IMR-90 (cell line): ENCODE data around the gene BMX. TPM values are rescaled to one million over a fixed set of nuclear protein-coding genes. Genes with fewer than 3 reads are reported as not detected.

Source experiments
- ATAC-seq: fragments of 200-7000 bp; cut with Tn5 transposase; 2 replicates; pipeline ENCODE4 v1.9.1; 2020; ENCODE audit warnings: low read depth, mild to moderate bottlenecking, moderate library complexity
- BruUV-seq: library from RNA; stranded (reverse); fragments of 400-500 nt; replicated peaks from 2 replicates; lab custom pipeline; 2021; lab: Mats Ljungman, UMichigan
- CTCF ChIA-PET: fragments of 300-600 bp; formaldehyde crosslinking; extraction: SDS; loops from one replicate; lab custom pipeline; 2021; ENCODE audit warnings: antibody characterized with exemption; lab: Yijun Ruan, JAX
- POLR2A ChIA-PET: fragments of 300-600 bp; sonication (Branson Sonifier 250); formaldehyde crosslinking; loops from one replicate; lab custom pipeline; 2022; ENCODE audit warnings: antibody characterized with exemption; ENCODE audit not compliant: unreplicated experiment; lab: Charles Lee
- DNase-seq: peaks from one replicate; pipeline ENCODE4 v3.0.0; 2013
- H2AFZ ChIP-seq: replicated peaks from 2 replicates; pipeline ENCODE3; 2013; ENCODE audit warnings: low read length, mild to moderate bottlenecking; ENCODE audit not compliant: poor library complexity
- H2AK5ac ChIP-seq: 2 replicates; pipeline ENCODE4 v1.6.1; 2013; ENCODE audit warnings: low read depth, low read length, inconsistent platforms
- H2AK9ac ChIP-seq: replicated peaks from 2 replicates; pipeline ENCODE3; 2013; ENCODE audit warnings: mild to moderate bottlenecking, low read depth, low read length, moderate library complexity; ENCODE audit not compliant: poor library complexity
- H2BK120ac ChIP-seq: 2 replicates; pipeline ENCODE4 v1.6.1; 2013; ENCODE audit warnings: low read depth, low read length, inconsistent platforms
- H2BK15ac ChIP-seq: 3 replicates; pipeline ENCODE4 v1.6.1; 2013; ENCODE audit warnings: low read depth, low read length, inconsistent platforms
- H2BK20ac ChIP-seq: 2 replicates; pipeline ENCODE4 v1.6.1; 2013; ENCODE audit warnings: low read depth, mild to moderate bottlenecking, inconsistent platforms, low read length, moderate library complexity
- H2BK5ac ChIP-seq: 2 replicates; pipeline ENCODE4 v1.6.1; 2013; ENCODE audit warnings: mild to moderate bottlenecking, low read depth, low read length, inconsistent platforms; ENCODE audit not compliant: poor library complexity, severe bottlenecking
- H3K14ac ChIP-seq: replicated peaks from 2 replicates; pipeline ENCODE4 v1.6.1; 2013; ENCODE audit warnings: low read depth, low read length, inconsistent platforms
- H3K18ac ChIP-seq: 2 replicates; pipeline ENCODE4 v1.6.1; 2013; ENCODE audit warnings: low read depth, low read length, control low read depth
- H3K23ac ChIP-seq: 2 replicates; pipeline ENCODE4 v1.6.1; 2013; ENCODE audit warnings: low read depth, low read length, inconsistent platforms
- H3K27ac ChIP-seq: 2 replicates; pipeline ENCODE4 v1.5.1; 2013; ENCODE audit warnings: mild to moderate bottlenecking, control low read depth, low read length; ENCODE audit not compliant: insufficient read depth
- H3K27me3 ChIP-seq: 2 replicates; pipeline ENCODE4 v1.6.1; 2013; ENCODE audit warnings: low read length; ENCODE audit not compliant: control insufficient read depth, insufficient read depth
- H3K36me3 ChIP-seq: 2 replicates; pipeline ENCODE4 v1.6.1; 2013; ENCODE audit warnings: low read length, mixed read lengths; ENCODE audit not compliant: control insufficient read depth, insufficient read depth
- H3K4ac ChIP-seq: 2 replicates; pipeline ENCODE4 v1.6.1; 2013; ENCODE audit warnings: low read depth, low read length, inconsistent platforms
- H3K4me1 ChIP-seq: 2 replicates; pipeline ENCODE4 v1.6.1; 2013; ENCODE audit warnings: low read length, mixed read lengths; ENCODE audit not compliant: control insufficient read depth, insufficient read depth
- H3K4me2 ChIP-seq: 2 replicates; pipeline ENCODE4 v1.6.1; 2013; ENCODE audit warnings: low read depth, mild to moderate bottlenecking, control low read depth, low read length, moderate library complexity
- H3K4me3 ChIP-seq: 2 replicates; pipeline ENCODE4 v1.5.1; 2013; ENCODE audit warnings: low read depth, mild to moderate bottlenecking, control low read depth, low read length, moderate library complexity; ENCODE audit not compliant: insufficient read depth
- H3K56ac ChIP-seq: 2 replicates; pipeline ENCODE4 v1.6.1; 2013; ENCODE audit warnings: low read length, inconsistent platforms; ENCODE audit not compliant: insufficient read depth; ENCODE audit errors: extremely low read depth
- H3K79me1 ChIP-seq, 2 experiments: 2 replicates each; pipeline ENCODE4 v1.6.1; 2013; ENCODE audit warnings: low read length in 2 of 2, inconsistent platforms in 1 of 2, low read depth in 1 of 2
- H3K9ac ChIP-seq: 2 replicates; pipeline ENCODE4 v1.6.1; 2013; ENCODE audit warnings: low read depth, low read length, control low read depth
- H3K9me1 ChIP-seq: 2 replicates; pipeline ENCODE4 v1.6.1; 2013; ENCODE audit warnings: low read length, inconsistent platforms; ENCODE audit not compliant: insufficient read depth
- H3K9me3 ChIP-seq: 2 replicates; pipeline ENCODE4 v1.6.1; 2013; ENCODE audit warnings: low read length; ENCODE audit not compliant: control insufficient read depth, insufficient read depth
- H4K20me1 ChIP-seq: 2 replicates; pipeline ENCODE4 v1.6.1; 2013; ENCODE audit warnings: low read length, inconsistent platforms; ENCODE audit not compliant: insufficient read depth
- H4K5ac ChIP-seq: 2 replicates; pipeline ENCODE4 v1.6.1; 2013; ENCODE audit warnings: mild to moderate bottlenecking, low read depth, low read length, control low read depth
- H4K8ac ChIP-seq, 2 experiments: 2 replicates each; pipeline ENCODE4 v1.6.1; 2013; ENCODE audit warnings: low read depth in 2 of 2, low read length in 2 of 2, control low read depth in 1 of 2, inconsistent platforms in 1 of 2
- H4K91ac ChIP-seq: 2 replicates; pipeline ENCODE4 v1.6.1; 2013; ENCODE audit warnings: low read depth, low read length, inconsistent platforms; ENCODE audit not compliant: insufficient read depth
- BHLHE40 ChIP-seq: fragments of 150-350 bp; IDR thresholded peaks from 2 replicates; pipeline ENCODE4 v1.6.1; 2016; ENCODE audit warnings: mild to moderate bottlenecking, low read depth, low read length
- CEBPB ChIP-seq: IDR thresholded peaks from 2 replicates; pipeline ENCODE4 v1.6.1; 2012; ENCODE audit warnings: low read depth, low read length, improper control_type of control experiment
- CHD1 ChIP-seq: IDR thresholded peaks from 2 replicates; pipeline ENCODE4 v1.6.1; 2012; ENCODE audit warnings: low read depth, low read length, improper control_type of control experiment
- FOS ChIP-seq: fragments of 150-350 bp; IDR thresholded peaks from 2 replicates; pipeline ENCODE4 v1.6.1; 2016; ENCODE audit warnings: low read depth, low read length
- MAFK ChIP-seq: IDR thresholded peaks from 2 replicates; pipeline ENCODE4 v1.6.1; 2012; ENCODE audit warnings: low read depth, low read length, improper control_type of control experiment
- MAZ ChIP-seq: IDR thresholded peaks from 2 replicates; pipeline ENCODE4 v1.6.1; 2012; ENCODE audit warnings: low read depth, mild to moderate bottlenecking, low read length, improper control_type of control experiment, moderate library complexity, borderline replicate concordance
- MXI1 ChIP-seq: IDR thresholded peaks from 2 replicates; pipeline ENCODE4 v1.6.1; 2012; ENCODE audit warnings: low read depth, mild to moderate bottlenecking, low read length, moderate library complexity, borderline replicate concordance
- NFE2L2 ChIP-seq: fragments of 150-350 bp; IDR thresholded peaks from 2 replicates; pipeline ENCODE4 v1.6.1; 2016; ENCODE audit warnings: low read depth, mild to moderate bottlenecking, low read length
- POLR2A ChIP-seq: IDR thresholded peaks from 2 replicates; pipeline ENCODE4 v1.6.1; 2012; ENCODE audit warnings: mild to moderate bottlenecking, low read depth, low read length
- RAD21 ChIP-seq: IDR thresholded peaks from 2 replicates; pipeline ENCODE4 v1.6.1; 2012; ENCODE audit warnings: low read length, improper control_type of control experiment
- RCOR1 ChIP-seq: IDR thresholded peaks from 2 replicates; pipeline ENCODE4 v1.6.1; 2012; ENCODE audit warnings: mild to moderate bottlenecking, low read length, improper control_type of control experiment; ENCODE audit not compliant: insufficient replicate concordance
- RFX5 ChIP-seq: IDR thresholded peaks from 2 replicates; pipeline ENCODE4 v1.8.0; 2012; ENCODE audit warnings: low read depth, mild to moderate bottlenecking, low read length, moderate library complexity
- SMC3 ChIP-seq: fragments of 150-350 bp; IDR thresholded peaks from 2 replicates; pipeline ENCODE4 v1.6.1; 2016; ENCODE audit warnings: low read depth, mild to moderate bottlenecking, antibody characterized with exemption, low read length, moderate library complexity
- WGBS, 2 experiments: methylation state at CpG; one replicate each; pipeline versions ENCODE4 v1.1.5 to v1.1.7; 2013; ENCODE audit warnings: missing lambda C conversion rate in 2 of 2; ENCODE audit not compliant: insufficient read length in 1 of 2; ENCODE audit errors: extremely low coverage in 2 of 2; 5-methylcytosine and 5-hydroxymethylcytosine counted together
- dilution Hi-C: fragments of 300-500 bp; cut with HindIII; formaldehyde crosslinking; loops from one replicate; pipeline ENCODE4 v1.14.3; 2018; ENCODE audit warnings: low sequenced_read_pairs; ENCODE audit not compliant: unreplicated experiment
- in situ Hi-C: fragments of 300-500 bp; cut with MboI; formaldehyde crosslinking; loops from 3 replicates; pipeline ENCODE4 v1.14.3; 2019; ENCODE audit warnings: low sequenced_read_pairs, inconsistent platforms, mixed read lengths
- intact Hi-C: fragments of 100-400 bp; cut with micrococcal nuclease; formaldehyde crosslinking; loops from 2 replicates; pipeline ENCODE4 v1.10.0; 2022
- polyA plus RNA-seq, 3 experiments: library from polyadenylated mRNA; depleted of rRNA; stranded (reverse); fragments of >200 nt; gene quantifications; 2 replicates each; pipeline ENCODE4 v1.2.3, GENCODE V29; 2012; ENCODE audit warnings: low replicate concordance in 1 of 3
- total RNA-seq: library from RNA; depleted of rRNA; stranded (reverse); fragments of >200 nt; gene quantifications from 2 replicates; pipeline ENCODE4 v1.2.3, GENCODE V29; 2012
- TF ChIP-seq, protein P1 (sequence below): fragments of 150-350 bp; IDR thresholded peaks from 2 replicates; pipeline ENCODE4 v1.6.1; 2016; ENCODE audit warnings: low read depth, mild to moderate bottlenecking, low read length, moderate library complexity, borderline replicate concordance

Gene BMX
- total and polyA plus RNA-seq, 2 of the 4 experiments (the other 2 are of a cell fraction), result not detected

GRCh38 chrX:15522464-15522863 is 21.9 kb downstream of the BMX start:
- Histone ChIP-seq H3K4me3 (no peak overlapping the region), H2BK20ac (no peak overlapping the region), H3K9me3 (no peaks in the 10 kb centered on the region), H2AK9ac (no peak overlapping the region), H2BK5ac (no peak overlapping the region), H3K4me2 (no peak overlapping the region), H2AFZ (no peak overlapping the region), H2BK15ac (no peak overlapping the region), H4K91ac (no peak overlapping the region), H3K56ac (no peak overlapping the region), H3K14ac (no peak overlapping the region), H3K23ac (no peak overlapping the region), H4K5ac (no peak overlapping the region), H2AK5ac (no peak overlapping the region), H2BK120ac (no peak overlapping the region), H3K36me3 (no peaks in the 10 kb centered on the region), H4K8ac (no peak overlapping the region), H3K9ac (no peak overlapping the region), H3K27me3 (peaks cover 8% of the 10 kb centered on the region), H3K79me1 (no peaks in the 10 kb centered on the region), H3K18ac (no peak overlapping the region), H3K4ac (no peak overlapping the region), H3K9me1 (no peaks in the 10 kb centered on the region), H3K27ac (no peak overlapping the region), H3K4me1 (no peaks in the 10 kb centered on the region), H4K20me1 (no peaks in the 10 kb centered on the region)
- dilution Hi-C loops (no loop called here), intact Hi-C loops (no loop called here), in situ Hi-C loops (no loop called here)
- TF ChIP-seq SMC3, result no peak
- TF ChIP-seq FOS, result no peak
- TF ChIP-seq CHD1, result no peak
- TF ChIP-seq RCOR1, result no peak
- TF ChIP-seq RFX5, result no peak
- no peak for TF ChIP-seq RAD21
- no peak for TF ChIP-seq BHLHE40
- no peak for TF ChIP-seq CEBPB
- TF ChIP-seq NFE2L2, result no peak
- TF ChIP-seq, protein P1, sequence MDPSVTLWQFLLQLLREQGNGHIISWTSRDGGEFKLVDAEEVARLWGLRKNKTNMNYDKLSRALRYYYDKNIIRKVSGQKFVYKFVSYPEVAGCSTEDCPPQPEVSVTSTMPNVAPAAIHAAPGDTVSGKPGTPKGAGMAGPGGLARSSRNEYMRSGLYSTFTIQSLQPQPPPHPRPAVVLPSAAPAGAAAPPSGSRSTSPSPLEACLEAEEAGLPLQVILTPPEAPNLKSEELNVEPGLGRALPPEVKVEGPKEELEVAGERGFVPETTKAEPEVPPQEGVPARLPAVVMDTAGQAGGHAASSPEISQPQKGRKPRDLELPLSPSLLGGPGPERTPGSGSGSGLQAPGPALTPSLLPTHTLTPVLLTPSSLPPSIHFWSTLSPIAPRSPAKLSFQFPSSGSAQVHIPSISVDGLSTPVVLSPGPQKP, result no peak
- TF ChIP-seq POLR2A, result no peak
- no peak for TF ChIP-seq MXI1
- no peak for TF ChIP-seq MAFK
- TF ChIP-seq MAZ, result no peak
- ATAC-seq (no peak), DNase-seq (no peak)
- no TSS peak for BruUV-seq
- ChIA-PET CTCF (no interaction called here), POLR2A (no interaction called here)
- no CpG with 5 or more reads among the region's 3 CpGs for WGBS, 2 experiments
